Stimulated activated CD8-positive, alpha-beta memory T cell treated with anti-CD3 and anti-CD28 coated beads, Interleukin-15, amount 100 ng/mL, for 4 hours (primary cell): Measurements from ENCODE around the gene CCND2.

Source experiments
- DNase-seq, 2 donors: peaks; one replicate each; pipeline ENCODE4 v3.0.0-alpha.2; 2020; ENCODE audit warnings: low read depth in 2 of 2

Gene CCND2

DNA sequence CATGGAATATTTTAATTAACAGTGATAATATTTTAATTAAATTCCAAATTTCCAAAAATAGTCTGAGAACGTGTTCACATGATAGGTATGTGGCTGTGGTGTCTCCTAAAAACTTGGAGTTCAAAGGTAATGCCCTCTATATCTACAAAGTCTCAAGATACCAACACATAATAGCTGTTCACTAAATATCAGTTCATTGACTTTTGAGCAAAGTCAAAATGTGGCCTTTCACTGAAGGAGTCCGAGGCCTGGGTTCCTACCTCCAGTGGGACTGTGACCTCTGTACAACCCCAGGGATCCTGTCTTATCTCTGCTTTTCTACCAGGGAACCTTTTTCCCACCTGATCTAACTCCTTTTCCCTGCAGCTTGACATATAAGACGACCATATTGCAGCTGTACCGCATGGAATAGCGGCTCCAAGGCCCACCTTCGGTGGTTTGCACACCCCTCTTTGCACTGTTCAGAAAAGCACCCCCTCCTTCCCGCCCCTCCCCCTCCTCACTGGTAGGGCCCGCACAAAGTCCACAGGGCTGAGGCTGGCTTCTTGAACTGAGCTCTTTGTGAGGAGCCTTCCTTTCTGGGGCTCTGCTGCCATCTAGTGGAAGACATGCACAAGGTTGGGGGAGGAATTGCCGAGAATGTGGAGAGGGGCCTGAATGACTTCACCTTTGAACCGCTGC is 3.1 kb downstream of the CCND2 start:
- DNase-seq = peak; percentile 54 to 77

DNA sequence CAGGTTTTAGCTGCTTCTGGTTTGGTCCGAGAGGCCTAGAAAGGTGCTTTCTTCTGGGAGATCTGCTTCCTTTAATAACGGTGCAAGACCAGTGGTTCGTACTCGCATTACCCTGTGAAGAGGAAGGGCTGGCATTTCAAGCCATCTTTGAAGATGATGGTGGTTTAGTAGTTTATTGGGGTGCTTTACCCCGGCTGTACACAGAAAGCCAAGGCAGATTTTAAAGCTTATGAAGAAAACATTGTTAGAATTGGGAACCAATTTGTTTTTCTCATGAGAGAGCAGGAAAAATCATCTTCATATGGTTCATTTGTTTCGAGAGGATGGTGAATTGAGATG is 3.6 kb downstream of the CCND2 start:
- no peak for DNase-seq

DNA sequence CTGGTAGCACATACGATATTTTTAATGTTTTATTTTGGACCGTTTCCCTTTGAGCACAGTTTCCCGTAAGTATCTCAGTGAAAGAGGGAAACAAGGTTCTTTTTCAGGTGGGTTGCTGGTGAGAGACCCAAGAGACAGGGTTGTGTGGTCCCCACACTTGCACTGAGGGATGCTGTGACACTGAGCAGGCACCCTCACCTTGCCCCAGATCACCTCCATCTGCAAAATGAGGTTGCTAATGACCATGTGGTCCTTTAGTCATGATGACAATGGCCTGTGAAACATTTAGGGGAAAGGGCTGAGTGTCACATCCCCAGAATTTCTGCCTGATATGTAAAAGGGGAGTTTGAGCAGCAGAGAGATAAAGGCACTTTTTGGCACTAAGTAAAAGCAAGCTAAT is 4.3 kb downstream of the CCND2 start:
- no peak for DNase-seq

DNA sequence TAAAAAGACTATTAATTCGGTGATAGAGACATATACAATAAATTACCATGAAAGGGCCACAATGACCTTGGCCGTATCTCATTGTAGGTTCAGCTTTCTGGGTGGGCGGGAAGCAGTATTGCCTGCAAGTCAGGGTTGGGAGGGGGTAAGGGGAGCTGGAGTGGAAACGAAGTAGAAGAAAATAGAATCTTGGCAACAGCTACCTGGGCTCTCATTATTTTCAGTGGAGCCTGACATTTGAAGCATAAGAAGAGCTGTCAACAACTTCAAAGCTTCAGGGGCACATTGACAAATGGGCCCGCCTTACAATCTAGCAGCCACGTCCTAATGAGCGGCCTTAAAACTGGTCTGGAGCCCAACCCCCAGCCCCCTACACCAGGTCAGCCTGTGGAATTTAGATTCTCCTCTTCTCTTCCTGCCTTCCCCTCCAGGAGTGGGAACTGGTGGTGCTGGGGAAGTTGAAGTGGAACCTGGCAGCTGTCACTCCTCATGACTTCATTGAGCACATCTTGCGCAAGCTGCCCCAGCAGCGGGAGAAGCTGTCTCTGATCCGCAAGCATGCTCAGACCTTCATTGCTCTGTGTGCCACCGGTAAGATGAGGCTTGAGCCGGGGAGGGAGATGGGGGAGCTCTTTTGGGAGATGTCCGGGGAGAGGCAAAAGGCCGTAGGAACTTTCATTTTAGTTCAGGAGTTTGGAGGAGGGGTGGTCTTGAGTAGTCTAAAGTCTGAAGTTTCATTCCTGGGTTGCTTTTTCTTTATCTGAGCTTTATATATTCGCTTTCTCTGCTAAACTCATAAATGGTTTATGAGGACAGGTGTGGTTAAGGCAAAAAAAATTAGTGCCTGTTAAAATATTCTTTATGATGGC is 5.0 kb downstream of the CCND2 start:
- DNase-seq = no peak

DNA sequence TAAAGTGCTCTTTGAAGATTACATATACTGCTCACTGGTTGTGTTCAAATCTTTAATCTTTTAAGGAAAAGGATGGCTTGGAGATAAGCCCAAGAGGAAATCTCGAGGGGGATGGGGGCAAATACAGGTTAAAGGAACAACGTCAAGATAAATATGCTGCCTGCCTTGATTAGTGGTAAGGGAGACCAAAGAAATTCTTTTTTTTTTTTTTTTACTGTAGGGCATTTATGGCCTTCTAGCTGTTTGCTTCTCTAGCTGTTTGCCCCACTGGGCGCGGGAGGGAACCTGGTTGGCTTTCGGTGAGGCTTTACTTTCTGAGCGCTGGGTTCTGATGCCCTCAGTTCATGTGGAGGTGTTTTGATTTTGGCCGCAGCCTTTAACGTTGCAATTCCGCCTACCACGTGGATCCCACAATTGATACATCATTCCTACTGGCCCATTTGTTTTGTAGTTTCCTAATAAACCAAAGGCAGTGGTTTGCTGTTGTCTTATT is 5.7 kb downstream of the CCND2 start:
- DNase-seq = no peak

DNA sequence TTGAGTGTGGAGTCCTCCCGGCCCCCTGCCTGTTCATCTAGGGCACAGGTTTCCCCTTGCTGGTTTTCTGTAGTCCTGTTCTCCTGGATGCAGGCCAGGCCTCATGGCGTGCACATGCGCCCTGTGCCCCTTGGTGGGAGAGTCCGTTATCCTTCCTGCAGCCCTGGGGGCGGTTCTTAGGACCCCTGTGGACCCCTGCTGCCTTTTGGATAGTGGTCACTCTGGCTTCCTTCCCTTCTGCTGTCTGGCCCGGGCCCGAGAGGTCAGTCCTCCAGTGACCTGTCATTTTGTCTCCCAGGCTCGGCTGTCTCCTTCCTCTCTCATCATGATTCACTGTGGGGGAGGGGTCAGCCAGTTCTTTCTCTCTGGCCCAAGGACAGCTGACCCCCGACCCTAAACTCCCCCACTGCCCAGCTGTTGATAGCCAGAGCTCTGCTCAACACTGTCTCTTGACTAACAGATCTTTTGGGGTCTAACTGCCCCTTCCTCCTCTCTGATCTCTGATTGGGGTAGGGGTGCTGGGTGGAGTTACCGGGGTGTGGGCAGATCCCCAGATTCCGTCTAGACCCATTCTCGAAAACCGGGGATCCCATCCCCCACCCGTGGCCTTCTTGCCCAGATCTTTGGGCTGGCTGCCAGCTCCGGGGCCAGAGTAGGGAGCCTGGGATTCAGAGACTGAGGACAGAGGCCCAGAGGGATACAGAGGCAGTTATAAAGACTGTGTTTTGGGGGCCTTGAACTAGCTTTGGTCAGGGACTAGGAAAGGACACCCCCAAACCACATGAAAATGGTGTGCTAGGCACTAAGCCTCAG is 7.0 kb downstream of the CCND2 start:
- no peak for DNase-seq

DNA sequence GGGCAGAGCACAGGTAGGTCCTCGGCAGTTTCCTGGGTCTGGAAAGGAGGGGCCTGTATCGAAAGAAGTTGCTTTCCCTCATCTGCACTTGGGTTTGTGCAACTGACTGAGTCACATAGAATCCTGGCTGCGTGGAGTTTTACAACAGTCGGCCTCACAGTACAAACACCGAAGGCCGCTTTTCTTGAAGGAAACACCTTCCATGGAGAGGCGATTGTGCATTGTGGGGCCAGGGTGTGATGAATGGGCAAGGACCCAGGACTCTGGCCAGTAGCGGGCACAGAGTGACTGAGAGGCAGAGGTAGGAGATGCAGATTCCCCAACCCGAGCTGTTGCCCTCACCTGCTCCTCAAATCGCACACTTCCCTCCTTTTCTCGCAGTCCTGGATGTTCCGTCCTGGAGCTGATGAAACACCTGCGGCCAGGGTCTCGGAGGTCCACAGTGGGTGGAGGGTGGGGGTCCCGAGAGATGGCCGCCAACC is 7.7 kb downstream of the CCND2 start:
- DNase-seq = no peak

DNA sequence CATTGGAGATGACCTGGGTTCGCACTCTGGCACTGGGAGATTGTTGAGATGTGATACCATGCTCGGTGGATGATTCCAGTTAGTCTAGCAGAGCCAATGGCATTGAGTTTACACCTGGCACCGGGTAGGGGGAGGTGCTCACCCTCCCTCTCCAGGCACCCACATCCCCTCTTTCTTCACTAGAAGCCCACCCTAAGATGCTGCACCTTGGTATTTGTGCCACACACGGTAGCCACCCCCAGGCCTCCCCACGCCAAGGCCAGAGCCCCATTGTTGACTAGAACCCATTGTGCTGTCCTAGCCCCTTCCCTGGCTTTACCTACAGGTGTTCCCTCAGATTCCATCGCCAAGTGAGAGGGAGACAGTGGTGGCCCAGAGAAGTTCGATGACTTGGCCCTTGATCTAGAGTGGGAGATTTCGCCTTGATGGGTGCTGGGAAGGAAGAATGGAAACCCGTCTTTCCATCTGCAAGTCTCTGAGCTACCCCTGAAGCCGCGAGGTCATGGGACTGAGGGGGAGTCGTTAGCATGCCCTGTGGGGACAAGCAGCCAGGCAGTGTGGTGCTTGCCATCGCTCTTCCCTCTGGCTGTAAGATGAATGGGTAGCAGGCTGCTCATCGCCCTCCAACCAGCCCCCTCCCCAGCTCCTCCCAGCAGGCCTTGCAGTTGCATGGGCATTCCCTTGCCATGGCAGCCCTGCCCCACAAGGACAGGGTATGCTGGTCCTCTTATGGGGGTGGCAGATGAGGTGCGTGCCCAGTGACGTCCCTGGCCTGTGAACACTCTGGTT is 8.7 kb downstream of the CCND2 start:
- DNase-seq = no peak

DNA sequence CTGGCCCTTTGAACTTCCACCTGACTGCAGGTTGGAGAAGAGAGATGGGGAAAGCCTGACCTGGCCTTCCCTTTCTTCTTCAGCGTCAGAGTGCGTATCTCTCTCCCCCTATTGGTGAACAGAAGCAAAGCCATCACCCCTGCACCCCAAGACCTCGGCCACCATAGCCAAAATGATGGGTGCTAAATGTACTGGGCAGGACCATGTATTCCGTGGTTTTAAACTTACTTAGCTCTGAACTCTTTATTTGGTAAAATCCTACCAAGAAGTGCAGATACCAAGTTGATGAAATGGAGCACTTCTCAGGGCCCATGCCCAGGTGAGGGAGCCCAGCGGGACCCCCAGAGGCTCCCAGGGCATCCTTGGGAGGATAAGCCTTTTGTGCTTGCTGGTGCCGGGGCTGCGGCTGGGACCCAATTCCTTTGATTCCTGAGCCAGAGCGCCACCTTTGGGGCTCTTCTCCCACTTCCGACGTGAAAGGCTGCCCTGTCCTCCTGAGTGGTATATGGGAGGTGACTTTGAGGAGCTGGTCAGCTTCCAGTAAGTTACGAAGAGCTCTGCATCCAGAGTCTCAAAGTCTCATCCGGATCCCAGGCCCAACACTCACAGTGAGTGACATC is 9.4 kb downstream of the CCND2 start:
- DNase-seq = no peak

DNA sequence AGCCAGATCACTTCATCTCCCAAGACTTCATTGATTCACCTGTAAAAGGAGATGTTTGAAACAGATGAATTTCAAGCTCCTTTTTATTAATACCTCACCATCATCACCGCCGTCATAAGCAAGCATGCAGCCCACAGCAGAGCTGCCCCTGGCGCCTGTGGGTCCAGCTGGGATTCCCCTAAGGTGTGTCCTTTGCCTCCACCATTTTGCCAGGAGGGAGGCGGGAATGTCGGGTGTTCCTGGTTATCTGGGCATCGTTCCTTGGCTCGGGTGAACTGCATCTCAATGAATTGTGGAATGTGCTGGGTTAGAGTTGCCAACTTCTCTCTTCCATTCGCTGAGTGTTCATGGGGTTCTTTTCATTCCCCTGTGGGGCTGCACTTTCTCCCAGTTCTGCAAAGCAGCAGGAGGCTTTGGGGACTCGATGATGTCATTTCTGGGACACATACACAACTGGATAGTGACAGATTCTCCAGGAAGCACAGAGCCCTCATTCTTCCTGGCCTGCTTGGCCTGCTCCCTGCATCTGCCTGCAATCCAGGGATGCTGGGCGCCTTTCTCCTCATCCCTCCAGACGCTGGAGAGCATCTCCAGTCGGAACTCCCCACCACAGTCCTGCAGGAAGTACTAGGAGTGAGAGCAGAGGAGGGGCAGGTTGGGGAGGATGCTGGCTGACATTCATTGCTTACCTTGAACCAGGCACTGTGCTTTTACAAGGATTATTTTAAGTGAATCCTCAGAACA is 10.1 kb downstream of the CCND2 start:
- DNase-seq = no peak

DNA sequence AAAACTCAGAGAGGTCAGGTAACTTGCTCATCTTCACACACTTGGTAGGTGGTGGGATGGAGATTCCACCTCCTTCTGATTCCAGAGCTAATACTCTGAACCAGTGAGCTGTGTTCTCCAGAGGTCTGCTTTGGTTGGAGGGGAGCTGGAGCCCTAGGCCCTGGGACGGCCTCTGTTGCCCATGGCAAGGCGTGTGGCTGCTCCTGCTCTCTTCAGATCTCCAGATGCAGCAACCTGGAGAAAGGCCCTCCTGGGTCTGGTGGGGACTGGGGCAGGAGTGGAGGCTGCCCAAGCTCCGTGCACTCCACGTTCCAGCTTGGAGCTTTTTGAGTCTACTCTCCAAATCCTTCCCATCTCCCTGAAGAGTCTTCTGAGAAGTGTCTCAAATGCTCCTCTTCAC is 10.7 kb downstream of the CCND2 start:
- DNase-seq = no peak

DNA sequence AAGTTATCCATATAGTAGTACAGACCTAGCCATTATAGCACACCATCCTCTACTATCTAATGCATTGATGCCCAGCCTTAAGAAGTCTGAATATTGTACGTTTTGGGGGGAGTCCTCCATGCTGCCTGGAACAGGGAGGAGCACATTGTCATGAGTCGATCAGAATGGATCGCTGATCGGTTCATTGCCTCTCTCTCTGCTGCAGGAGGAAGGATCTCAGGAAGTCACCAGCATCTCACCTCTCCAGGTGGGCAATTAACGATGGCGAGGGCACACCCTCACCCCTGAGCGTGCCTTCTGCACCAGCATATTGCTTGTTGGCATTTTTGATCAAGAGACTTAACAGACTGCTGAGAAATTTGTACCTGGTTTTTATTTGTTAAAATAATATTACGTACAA is 11.5 kb downstream of the CCND2 start:
- no peak for DNase-seq

DNA sequence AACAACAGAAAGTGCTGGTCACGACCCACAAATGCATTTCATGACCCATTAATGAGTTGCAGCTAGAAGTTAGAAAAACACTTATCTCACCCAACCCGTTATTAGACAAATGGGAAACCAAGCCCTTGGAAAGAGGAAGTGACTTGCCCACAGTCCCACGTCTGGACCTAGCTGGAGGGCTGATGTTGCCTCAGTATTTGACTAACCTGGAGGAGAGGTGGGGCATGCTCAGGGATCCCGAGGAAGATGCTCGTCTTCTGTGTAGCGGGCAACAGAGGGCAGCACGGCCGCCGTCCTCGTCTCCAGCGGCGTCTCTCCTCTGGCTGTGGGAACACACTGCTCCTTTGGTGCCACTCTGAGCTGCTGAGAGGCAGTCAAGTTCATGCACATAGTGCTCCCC is 12.7 kb downstream of the CCND2 start:
- DNase-seq = no peak

DNA sequence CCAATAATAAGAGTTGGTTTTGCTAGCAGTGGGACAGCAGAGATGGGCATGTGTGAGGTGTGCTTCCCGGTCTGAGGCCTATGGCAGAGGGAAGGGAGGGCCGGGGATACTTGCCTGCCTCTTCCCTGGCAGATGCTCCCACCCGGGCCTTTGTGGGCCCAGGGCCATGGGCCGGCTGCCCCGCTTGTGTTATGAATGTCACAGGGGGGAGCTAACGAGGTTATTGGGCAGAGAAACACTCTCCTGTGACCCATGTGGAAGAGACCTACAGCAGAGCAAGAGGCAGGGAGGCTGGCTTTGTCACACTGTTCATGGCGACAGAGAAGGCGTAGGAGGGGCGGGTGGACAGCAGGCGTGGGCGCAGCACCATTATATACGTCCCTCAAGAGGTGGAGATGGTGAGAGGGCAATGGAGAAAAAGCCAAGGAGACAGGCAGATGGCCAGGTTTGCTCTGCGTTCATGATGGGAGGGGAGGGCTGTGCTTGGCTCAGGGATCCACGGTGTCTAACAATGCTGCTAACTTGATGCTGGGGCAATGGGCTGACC is 13.3 kb downstream of the CCND2 start:
- DNase-seq = no peak

DNA sequence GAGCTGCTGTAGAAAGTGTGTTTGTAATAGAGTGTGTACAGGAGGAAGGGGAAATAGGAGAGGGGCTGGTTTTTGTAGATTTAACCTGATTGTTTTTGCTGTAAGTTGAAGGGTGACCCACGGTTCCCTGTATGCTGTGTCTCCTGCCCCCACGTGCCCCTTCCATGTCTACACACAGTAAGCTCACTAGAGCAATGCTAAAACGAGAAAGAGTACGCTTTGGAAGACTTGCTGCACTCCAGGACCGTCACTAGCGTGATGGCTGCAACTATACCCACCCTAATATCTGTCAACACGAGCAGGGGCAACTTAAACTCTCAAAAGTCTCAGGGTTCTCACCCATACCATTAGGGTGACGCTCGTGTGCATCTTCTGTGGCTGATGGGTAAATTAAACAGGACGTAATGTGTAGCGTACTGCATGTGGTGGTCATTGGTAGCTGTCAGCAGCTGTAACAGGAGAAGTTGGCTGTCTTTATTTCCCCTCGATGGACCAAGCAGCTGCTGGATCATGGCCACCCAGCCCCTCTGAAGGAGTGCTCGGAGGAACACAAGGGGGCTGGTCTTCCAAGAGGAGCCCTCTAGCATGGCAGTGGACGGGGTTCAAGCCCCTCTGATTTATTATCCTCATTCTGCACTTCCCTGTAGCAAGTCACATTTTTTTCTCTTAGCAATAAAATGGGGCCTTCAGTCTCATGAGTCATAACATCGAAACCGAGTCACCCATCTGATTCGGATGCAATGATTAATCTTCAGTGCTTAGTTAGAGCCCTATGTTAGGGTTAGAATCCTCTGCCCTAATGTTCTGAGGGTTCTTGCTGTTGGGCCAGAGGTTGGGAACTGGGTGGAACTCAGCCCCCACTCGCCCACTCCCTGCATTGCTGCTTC is 14.0 kb downstream of the CCND2 start:
- no peak for DNase-seq

DNA sequence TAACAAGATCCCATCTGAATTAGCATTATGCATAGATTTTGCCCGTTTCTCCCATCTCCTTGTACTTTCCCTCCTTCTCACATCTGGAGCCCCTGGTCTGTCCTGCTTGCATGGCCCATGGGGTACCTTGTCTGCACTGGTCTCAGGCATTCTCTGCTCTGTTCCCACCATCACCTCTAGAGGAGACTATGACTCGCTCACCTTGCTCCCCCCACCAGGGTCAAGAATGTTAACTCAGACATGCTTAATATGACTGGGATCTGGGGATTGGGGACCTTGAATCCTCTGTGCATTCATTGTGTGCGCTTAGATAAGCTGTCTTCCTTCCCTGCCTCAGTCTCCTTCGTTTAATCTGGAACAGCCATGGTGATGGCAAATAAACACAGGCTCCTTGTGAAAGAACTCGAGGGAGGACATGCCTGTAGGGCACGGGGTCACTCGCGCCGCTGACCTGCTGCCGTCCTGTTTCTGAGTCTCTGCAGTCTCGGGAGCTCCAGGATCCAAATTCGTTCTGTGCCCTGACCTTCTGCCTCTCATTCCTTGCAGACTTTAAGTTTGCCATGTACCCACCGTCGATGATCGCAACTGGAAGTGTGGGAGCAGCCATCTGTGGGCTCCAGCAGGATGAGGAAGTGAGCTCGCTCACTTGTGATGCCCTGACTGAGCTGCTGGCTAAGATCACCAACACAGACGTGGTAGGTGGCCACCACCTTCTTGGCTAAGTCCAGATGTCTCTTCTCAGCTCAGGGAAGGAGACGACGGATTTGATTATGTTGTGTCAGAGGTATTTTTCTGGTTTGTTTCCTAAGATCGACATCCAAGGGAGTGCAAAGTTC is 15.0 kb downstream of the CCND2 start:
- no peak for DNase-seq

DNA sequence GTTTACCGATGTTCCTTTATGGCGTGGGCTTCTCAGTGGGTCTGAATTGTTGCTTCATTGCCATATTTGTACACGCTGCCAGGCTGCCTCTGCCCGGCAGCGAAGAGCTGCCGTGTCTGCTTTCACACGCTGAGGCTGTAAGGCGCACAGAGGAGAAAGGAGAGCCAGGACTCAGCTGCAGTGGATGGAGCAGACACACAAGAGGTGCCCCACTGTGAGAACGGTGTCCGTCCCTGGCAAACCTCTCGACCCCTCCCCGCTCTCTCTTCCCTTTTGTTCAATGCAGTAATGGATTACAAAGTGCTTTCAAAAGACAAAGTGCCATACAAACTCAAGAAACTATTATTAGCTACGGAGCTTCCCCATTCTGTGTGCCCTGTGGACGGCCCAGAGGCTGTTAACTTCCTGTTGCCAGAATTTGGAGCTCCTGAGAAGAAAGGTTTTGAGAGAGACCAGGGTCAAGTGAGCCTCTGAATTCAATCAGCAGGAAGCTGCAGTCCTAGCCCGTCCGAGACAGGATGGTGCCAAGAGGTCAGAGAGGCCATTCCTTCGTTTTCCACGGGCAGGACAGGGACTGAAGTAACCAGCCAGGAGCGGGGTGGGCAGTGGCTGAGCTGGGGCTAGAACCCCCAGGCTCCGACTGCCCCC is 15.8 kb downstream of the CCND2 start:
- no peak for DNase-seq
